ENCODE measurements around the gene CPB2.
A peak's percentile ranks its signal among the peaks of the same experiment; 100 is the strongest.

The CPB2 gene

DNA sequence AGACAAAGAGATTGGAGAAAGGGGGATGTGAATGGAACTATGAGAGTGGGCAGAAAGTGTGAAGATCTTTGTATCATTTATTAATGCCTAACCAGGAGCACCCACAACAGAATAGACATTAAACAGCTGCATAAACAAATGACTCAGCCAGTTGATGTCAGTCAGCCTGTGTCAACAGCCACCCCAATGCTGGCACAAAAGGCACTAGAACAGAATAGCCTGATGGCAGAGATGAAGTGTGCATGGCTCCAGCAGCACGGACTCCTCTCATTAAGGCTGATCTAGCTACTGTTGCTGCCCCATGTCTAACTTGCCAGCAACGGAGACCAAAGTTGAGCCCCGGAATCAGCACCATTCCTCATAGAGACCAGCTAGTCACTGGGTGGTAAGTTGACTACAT, 7.8 kb downstream of the CPB2 start:
- DNase-seq = peak; percentile 10

DNA sequence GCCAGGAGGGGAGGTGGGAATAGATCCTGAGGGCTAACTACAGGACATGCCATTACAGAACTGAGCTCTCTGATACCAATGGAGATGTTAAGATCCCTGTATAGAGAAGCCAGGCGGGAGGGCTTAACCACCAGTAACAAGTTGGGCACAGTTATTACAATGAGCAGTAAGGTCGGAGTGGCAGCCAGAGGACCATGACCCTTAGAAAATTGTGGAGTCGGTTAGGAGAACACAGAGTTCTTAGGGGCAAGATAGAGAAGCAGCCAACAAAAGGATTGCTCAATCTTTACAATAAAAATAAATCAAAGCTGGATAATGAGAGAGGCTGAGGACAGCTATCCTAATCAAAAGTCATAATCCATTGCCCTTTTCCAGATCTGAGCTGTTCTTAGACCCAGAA, 10.4 kb downstream of the CPB2 start:
- no peak for DNase-seq

DNA sequence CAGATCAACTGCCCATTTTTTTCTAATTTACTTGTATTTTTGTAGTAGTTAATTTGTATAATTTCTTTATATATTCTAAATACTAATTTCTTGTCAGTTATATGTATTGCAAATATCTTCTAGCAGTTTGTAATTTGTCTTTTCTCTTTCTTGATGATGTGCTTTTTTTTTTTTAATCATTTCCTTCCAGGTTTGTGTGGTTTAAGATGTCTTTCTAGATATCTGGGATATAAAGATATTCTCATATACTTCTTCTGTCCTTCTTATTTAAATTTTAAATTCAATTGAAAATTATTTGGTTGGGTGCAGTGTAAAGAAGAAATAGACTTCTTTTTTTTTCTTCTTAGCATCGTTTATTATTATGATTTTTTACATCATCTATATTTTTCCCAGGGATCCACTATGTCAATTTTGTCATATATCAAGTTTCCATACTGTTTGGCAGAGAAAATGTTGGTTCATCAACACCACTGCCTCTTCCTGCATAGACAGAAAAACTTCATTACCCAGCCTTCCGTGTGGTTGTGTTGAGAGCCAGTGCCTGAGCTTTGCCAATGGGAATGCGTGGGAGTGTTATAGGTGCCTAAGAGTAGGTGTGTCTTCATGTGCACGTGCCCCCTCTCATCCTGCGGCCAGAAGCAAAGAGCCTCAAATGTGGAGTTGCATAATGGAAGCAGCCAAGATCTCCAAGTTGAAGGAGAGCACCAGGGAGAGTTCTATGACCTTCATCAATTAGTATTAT, 15.8 kb downstream of the CPB2 start:
- DNase-seq = no peak

DNA sequence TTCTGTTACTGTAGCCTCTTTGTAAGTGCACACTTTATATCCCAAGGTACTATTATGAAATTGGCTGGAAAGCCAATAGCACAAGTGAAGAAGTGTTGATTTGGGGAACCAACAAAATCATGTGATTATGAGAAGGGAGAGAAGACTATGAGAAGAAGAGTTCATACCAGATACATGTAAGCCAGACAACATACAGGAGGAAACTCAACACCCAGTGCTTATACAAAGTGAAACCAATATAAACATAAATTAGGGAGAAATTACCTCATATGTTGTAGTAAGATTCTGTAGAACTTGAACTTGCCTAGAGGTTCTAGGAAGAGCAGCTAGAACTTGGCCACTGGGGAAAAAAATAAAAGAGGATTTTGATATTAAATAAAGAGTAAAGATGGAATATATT, 17.4 kb downstream of the CPB2 start:
- DNase-seq = no peak

DNA sequence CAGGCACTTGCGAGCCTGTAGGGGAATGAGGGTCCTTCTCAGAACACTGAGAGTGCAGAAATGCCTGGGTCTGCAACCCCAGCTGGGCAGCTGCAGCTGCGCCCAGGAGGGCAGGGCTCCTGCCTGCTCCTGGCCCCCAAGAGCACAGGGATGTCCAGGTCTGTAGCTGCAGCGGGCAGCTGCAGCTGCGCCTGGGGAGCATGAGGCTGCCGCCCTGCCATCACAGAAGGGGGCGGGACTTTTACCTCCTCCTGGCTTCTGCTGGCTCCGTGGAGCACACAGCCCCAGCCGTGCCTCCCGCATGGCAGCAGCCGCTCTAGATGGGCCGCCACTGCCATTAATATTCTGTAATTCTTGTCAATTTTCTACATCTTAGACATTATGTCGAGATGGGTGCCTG, 17.8 kb downstream of the CPB2 start:
- no peak for DNase-seq

DNA sequence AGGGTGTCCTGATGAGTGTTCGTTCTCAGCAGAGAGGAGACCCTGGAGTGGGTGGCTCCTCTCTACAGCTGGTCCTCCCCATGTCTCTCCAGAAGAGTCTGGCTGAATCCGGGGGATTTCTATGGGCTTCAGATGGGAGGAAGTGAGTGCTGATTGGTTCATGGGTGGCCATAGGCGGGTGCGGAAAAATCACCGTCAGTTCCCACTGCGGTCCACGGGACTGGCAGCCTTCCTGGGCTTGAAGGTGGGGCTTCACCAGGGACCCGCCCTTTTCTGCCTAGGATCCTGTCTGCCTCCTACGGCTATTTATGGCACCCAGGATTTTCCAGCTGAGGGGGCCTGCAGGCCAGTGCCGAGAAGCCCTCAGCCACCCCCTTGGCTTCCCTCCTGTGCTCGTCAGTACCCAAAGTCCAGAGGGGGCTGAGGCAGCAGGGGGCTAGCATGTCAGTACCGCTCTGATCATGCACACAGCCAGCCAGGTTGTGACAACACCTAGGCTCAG, 18.4 kb downstream of the CPB2 start:
- DNase-seq = no peak

DNA sequence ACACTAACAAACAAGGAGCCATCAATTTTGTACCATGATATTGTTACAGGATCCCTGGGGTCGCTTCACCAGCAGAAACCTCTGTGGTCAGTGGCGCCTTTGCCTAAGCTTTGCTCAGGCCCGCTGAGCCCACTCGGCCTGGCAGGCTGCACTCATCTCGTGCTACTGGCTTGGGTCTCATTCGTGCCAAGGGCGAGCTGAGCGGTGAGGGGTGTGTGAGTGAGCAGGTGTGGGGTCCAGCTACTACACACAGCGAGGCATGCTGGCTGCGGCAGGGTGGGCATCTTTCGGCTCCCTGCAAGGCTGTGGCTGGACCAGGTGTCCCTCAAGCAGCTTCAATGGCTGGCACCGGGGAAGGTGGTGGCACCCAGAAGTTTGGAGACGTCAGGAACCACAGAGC, 19.1 kb downstream of the CPB2 start:
- no peak for DNase-seq

DNA sequence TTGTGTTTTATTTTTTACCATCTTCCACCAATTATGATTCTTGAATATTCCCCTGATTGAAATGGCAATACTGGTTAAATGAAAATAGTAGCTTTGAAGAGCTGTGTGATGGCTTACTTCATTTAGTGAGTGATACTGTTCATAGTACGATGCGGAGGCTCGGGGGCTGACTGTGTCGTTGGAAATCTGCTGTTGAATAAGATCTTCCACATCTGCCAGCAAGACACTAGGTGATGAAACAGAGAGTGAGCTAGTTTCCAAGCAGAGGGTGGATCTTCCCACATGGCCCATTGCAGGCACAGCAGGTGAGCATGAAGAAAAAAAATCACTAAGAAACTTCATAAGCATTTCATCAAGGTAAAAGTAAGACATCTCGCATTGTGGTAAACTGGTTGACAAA, 22.5 kb downstream of the CPB2 start:
- DNase-seq = no peak

DNA sequence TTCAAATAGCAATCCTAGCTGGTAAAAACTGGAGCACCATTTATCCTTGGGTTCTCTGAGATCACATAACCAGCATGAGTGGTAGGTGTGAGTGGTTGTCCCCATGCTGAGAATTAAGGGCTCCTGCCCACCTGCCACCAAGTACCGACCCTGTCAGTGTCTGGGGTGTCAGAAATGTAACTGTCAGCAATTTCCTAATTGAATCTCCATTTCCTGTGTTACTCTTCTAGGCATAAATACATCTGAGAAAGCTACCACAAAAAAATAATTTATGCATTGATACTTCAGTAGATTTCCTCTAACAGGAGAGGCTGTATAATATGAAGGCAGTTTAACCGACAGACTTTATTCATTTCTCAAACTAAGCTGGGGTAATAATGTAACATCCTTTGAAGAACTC, 25.1 kb downstream of the CPB2 start:
- DNase-seq = no peak

DNA sequence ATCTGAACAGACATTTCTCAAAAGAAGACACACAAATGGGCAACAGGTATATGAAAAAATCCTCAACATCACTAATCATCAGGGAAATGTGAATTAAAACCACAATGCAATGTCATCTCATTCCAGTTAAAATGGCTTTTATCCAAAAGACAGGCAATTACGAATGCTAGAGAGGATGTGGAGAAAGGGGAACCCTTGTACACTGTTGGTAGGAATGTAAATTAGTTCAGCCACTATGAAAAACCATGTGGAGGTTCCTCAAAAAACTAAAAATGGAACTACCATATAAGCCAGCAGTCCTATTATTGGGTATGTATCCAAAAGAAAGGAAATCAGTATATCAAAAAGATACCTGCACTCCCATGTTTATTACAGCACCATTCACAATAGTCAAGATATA, 27.6 kb downstream of the CPB2 start:
- DNase-seq = no peak

DNA sequence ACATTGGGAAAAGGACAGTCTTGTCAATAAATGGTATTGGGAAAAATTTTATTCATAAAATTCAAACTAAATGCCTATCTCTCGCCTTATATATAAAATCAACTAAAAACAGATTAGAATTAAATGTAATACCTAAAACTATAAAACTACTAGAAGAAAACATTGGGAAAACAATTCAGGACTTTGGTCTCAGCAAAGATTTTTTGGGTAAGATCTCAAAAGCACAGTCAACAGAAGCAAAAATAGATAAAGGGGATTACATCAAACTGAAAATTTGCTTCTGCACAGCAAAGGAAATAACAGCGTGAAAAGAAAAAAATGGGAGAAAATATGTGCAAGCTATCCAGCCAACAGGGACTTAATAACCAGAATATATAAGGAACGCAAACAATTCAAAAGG, 28.0 kb downstream of the CPB2 start:
- DNase-seq = no peak

DNA sequence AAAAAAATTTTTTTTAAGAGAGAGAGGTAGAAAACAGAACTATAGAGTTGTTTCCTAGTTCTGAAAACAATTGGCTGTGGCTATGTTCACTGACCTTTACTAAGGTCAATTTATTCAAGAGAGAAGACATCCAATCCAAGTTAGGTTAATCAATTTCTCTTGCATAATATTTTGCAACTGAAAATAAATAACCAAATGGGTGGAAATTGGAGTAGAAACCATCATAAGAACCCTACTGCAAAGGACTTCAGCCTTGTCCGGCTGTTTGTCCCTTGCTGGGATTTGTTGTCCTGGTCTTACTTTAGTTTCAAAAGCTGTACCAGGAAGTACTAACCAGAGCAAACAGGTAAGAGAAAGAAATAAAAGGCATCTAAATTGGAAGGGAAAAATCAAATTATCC, 29.0 kb downstream of the CPB2 start:
- DNase-seq = no peak

DNA sequence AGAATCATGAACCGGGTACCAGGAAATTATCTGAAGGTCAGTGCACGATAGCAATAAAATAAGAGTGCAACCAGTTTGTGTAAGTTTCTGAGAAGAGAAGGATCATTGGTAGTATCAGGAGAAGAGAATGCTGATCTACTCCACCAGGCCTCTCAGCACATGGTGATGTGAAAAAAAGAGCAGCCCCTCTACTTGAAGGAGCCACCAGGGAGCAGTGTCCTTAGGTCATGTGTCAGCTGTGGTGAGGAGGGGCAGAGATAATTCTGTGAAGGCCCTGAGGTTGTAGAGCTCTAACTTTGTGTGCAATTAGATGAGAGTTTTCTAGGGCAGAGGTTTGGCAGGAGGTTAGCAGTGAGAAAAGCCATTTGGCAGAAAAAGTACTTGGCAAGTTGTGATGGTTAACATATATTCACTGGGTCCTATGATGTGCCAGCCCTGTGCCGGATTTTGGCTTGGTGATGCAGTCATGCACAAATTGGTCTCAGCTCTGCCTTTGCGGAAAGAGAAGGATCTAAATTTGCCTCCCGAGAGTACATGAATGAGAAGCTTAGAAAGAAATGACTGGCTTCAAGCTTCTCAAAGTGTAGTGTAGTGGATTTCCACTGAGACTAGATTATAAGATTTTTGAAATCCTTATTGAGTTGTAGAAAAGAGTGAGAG, 33.1 kb downstream of the CPB2 start:
- no peak for DNase-seq

DNA sequence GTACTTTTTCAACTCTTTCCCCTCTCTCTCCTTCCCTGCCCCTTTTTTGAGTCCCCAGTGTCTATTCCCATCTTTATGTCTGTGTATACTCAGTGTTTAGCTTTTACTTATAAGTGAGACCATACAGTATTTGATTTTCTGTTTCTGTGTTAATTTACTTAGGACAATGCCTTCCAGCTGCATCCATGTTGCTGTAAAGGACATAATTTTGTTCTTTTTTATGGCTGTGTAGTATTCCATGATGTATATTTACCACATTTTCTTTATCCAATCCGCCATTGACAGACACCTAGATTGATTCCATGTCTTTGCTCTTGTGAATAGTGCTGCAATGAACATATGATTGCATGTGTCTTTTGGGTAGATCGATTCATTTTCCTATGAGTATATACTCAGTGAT, 41.5 kb downstream of the CPB2 start:
- no peak for DNase-seq

DNA sequence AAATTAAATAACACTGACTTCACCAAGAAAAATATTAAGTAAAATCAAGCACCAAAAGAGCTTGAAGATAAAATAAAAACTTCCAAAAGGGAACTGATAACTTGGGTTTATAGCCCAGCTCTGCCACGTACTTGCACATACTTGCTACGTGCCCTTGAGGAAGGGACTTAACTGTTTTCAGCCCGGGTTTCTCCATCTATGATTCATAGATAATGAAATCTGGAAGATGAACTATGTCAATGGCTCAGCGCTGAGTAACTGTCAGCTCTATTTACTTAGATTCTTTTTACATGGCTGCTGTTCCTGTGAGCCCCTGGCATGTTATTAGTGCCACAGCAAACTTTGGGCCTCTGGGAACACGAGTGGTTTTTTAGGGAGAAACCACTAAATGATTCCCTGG, 42.6 kb downstream of the CPB2 start:
- no peak for DNase-seq

DNA sequence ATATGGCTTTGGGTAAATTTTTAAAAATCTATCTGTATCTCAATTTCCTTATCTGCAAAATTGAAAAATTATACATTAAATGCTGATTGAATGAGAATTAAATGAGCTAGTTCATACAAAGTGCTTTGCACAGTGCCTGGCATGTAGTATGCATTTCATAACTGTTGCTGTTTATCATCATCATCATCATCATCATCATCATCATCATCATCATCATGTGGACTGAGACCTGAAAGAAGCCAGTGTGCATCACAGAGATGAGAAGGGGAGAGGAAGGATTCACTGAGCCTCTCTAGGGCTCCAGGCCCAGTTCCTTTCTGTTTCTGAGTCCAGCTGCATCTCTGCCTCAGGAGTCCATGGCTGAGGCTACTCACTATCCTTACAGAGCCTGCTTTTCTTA, 45.4 kb downstream of the CPB2 start:
- DNase-seq = no peak

DNA sequence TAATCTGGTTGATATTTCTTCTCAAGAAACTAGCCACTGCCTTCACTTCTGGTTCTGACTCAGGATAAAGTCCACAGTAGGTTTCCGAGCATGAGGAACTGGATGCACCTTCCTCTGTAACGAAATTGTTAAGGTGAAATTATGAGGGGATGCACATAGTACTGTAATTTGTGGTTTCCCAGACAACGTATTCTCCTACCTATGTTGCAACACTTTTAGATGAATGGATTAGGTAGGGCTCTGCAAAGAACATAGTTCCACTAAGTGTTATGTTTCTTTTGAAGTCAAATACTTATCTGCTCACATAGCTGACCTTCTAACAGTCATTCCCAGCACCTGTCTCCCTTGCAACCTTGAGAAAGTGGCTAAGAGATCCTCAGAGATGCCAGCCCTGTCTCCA, 46.6 kb downstream of the CPB2 start:
- no peak for DNase-seq

DNA sequence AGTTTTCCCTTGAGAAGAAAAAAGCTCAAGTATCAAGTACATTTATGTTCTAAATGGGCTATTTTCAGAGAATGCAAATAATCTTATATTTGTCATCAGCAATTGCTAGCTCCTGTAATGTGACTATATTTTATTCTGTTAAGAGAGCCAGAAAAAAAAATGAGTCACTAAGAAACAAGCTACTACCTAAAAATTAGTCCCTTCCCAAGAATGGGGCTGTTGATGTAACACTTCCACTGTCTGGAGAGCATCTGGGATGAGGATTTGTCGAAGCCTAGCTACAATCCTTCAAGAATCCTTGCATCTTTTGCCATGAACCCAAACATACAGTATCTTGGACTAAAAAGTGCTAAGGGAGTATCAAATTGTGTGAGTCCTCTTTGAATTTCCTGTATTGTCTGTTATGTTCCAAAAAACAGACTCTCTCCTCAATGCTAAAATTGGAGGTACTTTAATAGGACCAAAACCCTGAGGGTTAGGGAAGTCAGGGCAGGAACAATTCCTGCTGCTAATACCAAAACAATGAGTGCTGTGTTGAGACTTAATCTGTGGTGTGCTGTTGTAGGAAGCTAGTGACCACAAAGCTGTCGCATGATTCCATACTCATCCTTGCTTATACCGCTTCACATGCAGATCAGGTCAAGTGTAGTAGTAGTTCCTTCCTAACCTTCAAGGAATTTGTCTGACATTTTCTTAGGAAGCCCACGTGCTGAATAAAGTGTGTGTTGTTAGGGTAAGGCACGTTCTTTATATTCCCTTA, 47.4 kb downstream of the CPB2 start:
- no peak for DNase-seq

DNA sequence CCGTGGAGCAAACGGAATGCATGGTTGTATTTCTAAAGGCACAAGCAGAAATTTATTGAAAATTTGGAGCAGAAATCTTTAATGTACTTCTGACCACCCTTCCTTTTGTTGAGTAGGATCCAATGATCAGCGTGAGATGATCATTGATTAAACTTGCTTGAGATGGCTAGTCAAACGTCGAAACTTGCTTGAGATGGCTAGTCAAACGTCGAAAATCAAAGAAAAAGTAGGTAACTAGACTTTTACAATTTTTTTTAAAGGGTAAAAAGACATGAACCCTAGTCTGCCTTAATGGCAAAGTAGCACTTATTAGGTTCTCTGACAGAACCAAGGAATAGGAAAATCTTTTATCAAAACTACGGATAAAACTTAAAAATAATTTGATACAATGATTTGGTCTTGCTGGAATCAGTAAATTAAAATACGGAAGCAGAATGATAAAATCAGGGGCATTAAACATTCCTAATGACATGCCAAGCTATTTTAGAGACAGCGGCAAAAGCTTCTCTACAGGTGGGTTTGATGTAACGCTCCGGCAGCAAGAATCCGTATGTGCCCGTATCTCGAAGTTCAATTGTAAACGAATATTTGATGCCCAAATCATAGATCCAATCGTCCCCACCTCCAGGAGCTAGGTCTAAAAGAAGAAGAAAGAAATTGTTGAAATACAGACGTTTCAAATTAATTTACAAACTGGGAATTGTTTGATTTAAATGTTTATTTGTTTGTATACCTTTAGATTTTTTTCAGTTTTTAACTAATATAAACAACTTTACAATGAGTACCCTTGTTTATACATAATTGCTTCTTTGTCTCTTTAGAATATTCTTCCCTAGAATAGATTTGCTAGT, 51.4 kb downstream of the CPB2 start:
- no peak for DNase-seq

DNA sequence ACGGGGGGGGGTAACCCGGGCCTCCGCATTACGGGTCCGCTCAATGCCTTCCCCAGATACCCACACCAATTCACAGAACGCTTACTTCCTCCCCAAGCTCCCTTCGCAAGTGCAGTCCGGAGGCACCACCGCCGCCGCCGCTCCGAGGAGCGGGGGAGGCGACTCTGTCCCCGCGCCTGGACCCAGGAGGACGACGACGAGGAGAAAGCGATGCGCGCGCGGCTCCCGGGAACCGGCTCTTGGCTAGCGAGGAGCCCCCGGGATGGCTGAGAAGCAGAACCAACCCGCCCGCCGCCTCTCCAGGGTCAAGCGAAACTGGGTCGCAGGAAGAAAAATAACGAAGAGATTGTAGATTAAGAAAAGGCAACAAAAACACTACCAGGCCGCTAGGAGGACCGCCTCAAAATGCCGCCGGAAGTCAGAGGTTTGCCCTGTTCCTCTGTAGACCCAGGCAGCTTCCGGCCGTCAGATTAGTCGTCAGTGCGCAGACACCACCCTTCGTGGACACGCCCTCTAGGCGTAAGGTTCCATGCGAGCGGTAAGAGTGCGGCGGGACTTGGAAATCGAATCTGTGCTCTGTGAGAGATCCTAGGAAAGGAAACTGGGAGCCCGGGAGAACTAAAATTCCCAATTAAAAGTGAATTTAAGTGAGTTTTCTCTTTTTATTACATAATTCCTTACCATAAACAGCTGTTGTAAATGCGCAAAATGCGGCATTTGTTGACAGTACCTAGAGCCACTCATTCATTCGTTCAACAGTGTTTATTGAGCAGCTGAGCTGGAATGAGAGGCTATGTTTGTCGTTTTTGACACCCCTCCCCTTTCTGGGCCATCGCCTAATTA, 52.3 kb downstream of the CPB2 start, which contains the start of gene ZC3H13:
Gene ZC3H13 (minus strand): TSS at position 428 of the 843 bp plus-strand sequence. CDS start 7,239 bp downstream, outside the sequence.
- peak; percentile 92 for DNase-seq

DNA sequence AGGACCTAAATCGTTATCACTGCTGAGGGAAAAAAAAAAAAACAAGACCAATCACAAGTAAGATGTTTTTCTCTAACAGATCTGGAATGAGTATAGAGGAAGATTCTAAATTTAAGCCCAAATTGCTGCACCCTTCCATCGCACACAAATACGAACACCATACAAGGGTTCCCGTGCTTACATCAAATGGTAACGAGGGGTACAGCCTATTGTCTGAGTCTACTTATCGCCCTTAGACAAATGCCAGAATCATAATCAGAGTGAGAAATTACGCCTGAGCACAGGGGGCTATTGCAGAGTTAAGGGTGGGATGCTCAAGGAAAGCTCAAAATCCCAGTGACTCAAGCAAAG, 52.9 kb downstream of the CPB2 start:
- no peak for DNase-seq

DNA sequence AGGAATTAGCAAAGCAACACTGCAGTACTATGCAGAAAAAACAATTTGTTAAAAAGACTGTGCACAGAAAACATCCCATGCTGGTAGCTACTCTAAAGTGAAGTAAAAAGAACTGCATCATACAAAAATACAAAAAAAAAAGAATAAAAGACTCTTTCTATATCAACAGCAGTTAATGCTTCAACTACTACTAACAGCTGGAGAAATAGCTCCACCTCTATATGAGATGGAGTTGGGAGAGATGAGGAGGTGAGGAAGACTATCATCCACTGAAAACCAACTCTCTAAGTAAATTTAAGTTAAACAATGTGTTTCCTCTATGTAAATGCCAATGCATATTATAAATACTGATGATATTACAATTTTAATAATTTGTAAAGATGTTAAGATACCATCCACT, 54.1 kb downstream of the CPB2 start:
- DNase-seq = no peak

Measured in NCI-H1092 (cell line).